H1 (cell line): Measurements from ENCODE around the gene GLP1R. TPM values are rescaled to one million over a fixed set of nuclear protein-coding genes. Genes with fewer than 3 reads are reported as not detected.

ENCODE experiments used
- CTCF ChIA-PET: fragments of 300-600 bp; sonication (Branson Sonifier 250); formaldehyde crosslinking; loops from one replicate; lab custom pipeline; 2021; ENCODE audit not compliant: partially characterized antibody; lab: Charles Lee
- POLR2A ChIA-PET: fragments of 300-600 bp; sonication (Branson Sonifier 250); formaldehyde crosslinking; loops from one replicate; lab custom pipeline; 2021; ENCODE audit warnings: inconsistent platforms; ENCODE audit not compliant: partially characterized antibody; lab: Charles Lee
- DNase-seq, 2 experiments: peaks; one replicate each; pipeline versions ENCODE4 v3.0.0 to v3.0.0-alpha.2; 2010 to 2022; ENCODE audit warnings: low spot score in 2 of 2, low read depth in 1 of 2, mixed read lengths in 1 of 2
- FAIRE-seq: peaks from 2 replicates; lab custom pipeline; 2011; peaks lifted over from hg19 to GRCh38; lab: Jason Lieb, UNC
- H2AFZ ChIP-seq: 2 replicates; pipeline ENCODE4 v1.8.1; 2012; ENCODE audit warnings: low read length, inconsistent platforms
- H2AK5ac ChIP-seq: 2 replicates; pipeline ENCODE4 v1.6.1; 2013; ENCODE audit warnings: low read depth, low read length
- H2BK120ac ChIP-seq: replicated peaks from 2 replicates; pipeline ENCODE3; 2013; ENCODE audit warnings: low read depth, low read length, inconsistent platforms
- H2BK12ac ChIP-seq: 2 replicates; pipeline ENCODE4 v1.6.1; 2013; ENCODE audit warnings: low read depth, low read length
- H2BK15ac ChIP-seq: 2 replicates; pipeline ENCODE4 v1.6.1; 2013; ENCODE audit warnings: low read length
- H2BK20ac ChIP-seq: 2 replicates; pipeline ENCODE4 v1.6.1; 2013; ENCODE audit warnings: low read length
- H2BK5ac ChIP-seq: 2 replicates; pipeline ENCODE4 v1.6.1; 2013; ENCODE audit warnings: low read depth, low read length
- H3K14ac ChIP-seq: 2 replicates; pipeline ENCODE4 v1.6.1; 2013; ENCODE audit warnings: inconsistent platforms; ENCODE audit not compliant: insufficient read length
- H3K18ac ChIP-seq: 2 replicates; pipeline ENCODE4 v1.6.1; 2013; ENCODE audit warnings: low read length; ENCODE audit errors: extremely low read depth
- H3K23ac ChIP-seq: 2 replicates; pipeline ENCODE4 v1.6.1; 2013; ENCODE audit warnings: inconsistent platforms; ENCODE audit not compliant: insufficient read length
- H3K23me2 ChIP-seq: 2 replicates; pipeline ENCODE4 v1.6.1; 2013; ENCODE audit warnings: low read depth, low read length
- H3K27ac ChIP-seq: 2 replicates; pipeline ENCODE4 v1.6.1; 2011; ENCODE audit warnings: low read depth, low read length, inconsistent platforms
- H3K27me3 ChIP-seq, 4 experiments: replicated peaks in 1 of 4; 1 replicate in 1 of 4; 2 replicates in 3 of 4; pipeline versions ENCODE4 v1.6.1 to v1.8.1; 2011 to 2013; ENCODE audit warnings: low read length in 3 of 4, mild to moderate bottlenecking in 3 of 4, inconsistent platforms in 2 of 4, mixed read lengths in 2 of 4, moderate library complexity in 1 of 4; ENCODE audit not compliant: control insufficient read depth in 3 of 4, insufficient read depth in 3 of 4; ENCODE audit errors: extremely low read depth in 1 of 4
- H3K36me3 ChIP-seq, 4 experiments: 2 replicates each; pipeline versions ENCODE4 v1.6.1 to v1.8.1; 2011 to 2013; ENCODE audit warnings: mild to moderate bottlenecking in 4 of 4, low read length in 3 of 4, moderate library complexity in 2 of 4, control low read depth in 1 of 4, inconsistent platforms in 1 of 4; ENCODE audit not compliant: insufficient read depth in 4 of 4, control insufficient read depth in 2 of 4
- H3K4ac ChIP-seq: replicated peaks from 2 replicates; pipeline ENCODE3; 2013; ENCODE audit warnings: low read length, low read depth, mixed read lengths, inconsistent platforms; ENCODE audit not compliant: insufficient read length
- H3K4me1 ChIP-seq, 4 experiments: replicated peaks in 1 of 4; 1 replicate in 1 of 4; 2 replicates in 3 of 4; pipeline versions ENCODE4 v1.6.1 to v1.8.1; 2011 to 2013; ENCODE audit warnings: low read length in 3 of 4, inconsistent platforms in 2 of 4, mixed read lengths in 1 of 4; ENCODE audit not compliant: insufficient read depth in 4 of 4, control insufficient read depth in 3 of 4
- H3K4me2 ChIP-seq, 2 experiments: 2 replicates each; pipeline versions ENCODE4 v1.6.1 to v1.8.1; 2011 to 2013; ENCODE audit warnings: low read depth in 2 of 2, low read length in 2 of 2, control low read depth in 1 of 2, inconsistent platforms in 1 of 2, mild to moderate bottlenecking in 1 of 2; ENCODE audit not compliant: insufficient read depth in 1 of 2
- H3K4me3 ChIP-seq, 4 experiments: fragments of 200-600, 300-600 bp in 1 of 4; sonication (generic), shearing (Covaris generic), sonication (Bioruptor Twin) in 1 of 4; 2 replicates each; pipeline versions ENCODE4 v1.5.1 to v1.8.1; 2011 to 2016; ENCODE audit warnings: low read length in 4 of 4, low read depth in 3 of 4, control low read depth in 2 of 4, inconsistent platforms in 2 of 4, mild to moderate bottlenecking in 2 of 4, mixed read lengths in 1 of 4, moderate library complexity in 1 of 4; ENCODE audit not compliant: insufficient read depth in 2 of 4; ENCODE audit errors: extremely low read depth in 1 of 4
- H3K56ac ChIP-seq: replicated peaks from 2 replicates; pipeline ENCODE3; 2013; ENCODE audit warnings: low read depth, mild to moderate bottlenecking, mixed read lengths, low read length, inconsistent platforms; ENCODE audit not compliant: insufficient read length
- H3K79me1 ChIP-seq: 2 replicates; pipeline ENCODE4 v1.6.1; 2013; ENCODE audit warnings: low read depth, low read length, control low read depth
- H3K79me2 ChIP-seq, 2 experiments: 2 replicates each; pipeline versions ENCODE4 v1.6.1 to v1.8.1; 2012 to 2013; ENCODE audit warnings: low read length in 2 of 2, mild to moderate bottlenecking in 2 of 2, inconsistent platforms in 1 of 2; ENCODE audit not compliant: insufficient read depth in 2 of 2, control insufficient read depth in 1 of 2
- H3K9ac ChIP-seq, 4 experiments: replicated peaks in 1 of 4; 1 replicate in 1 of 4; 2 replicates in 3 of 4; pipeline versions ENCODE4 v1.6.1 to v1.8.1; 2011 to 2013; ENCODE audit warnings: low read depth in 3 of 4, low read length in 3 of 4, control low read depth in 2 of 4, mild to moderate bottlenecking in 2 of 4, moderate library complexity in 2 of 4, inconsistent platforms in 1 of 4; ENCODE audit errors: extremely low read depth in 1 of 4
- H3K9me3 ChIP-seq, 2 experiments: 2 replicates each; pipeline versions ENCODE4 v1.6.1 to v1.8.1; 2012 to 2013; ENCODE audit warnings: mild to moderate bottlenecking in 2 of 2, moderate library complexity in 2 of 2, control low read depth in 1 of 2, inconsistent platforms in 1 of 2, low read depth in 1 of 2, low read length in 1 of 2, mixed read lengths in 1 of 2; ENCODE audit not compliant: insufficient read depth in 2 of 2
- H4K20me1 ChIP-seq, 2 experiments: replicated peaks in 1 of 2; 2 replicates each; pipeline versions ENCODE3 to v1.8.1; 2011 to 2013; ENCODE audit warnings: inconsistent platforms in 2 of 2, low read length in 2 of 2, mild to moderate bottlenecking in 1 of 2; ENCODE audit not compliant: insufficient read depth in 2 of 2, control insufficient read depth in 1 of 2
- H4K5ac ChIP-seq: 2 replicates; pipeline ENCODE4 v1.6.1; 2013; ENCODE audit warnings: low read length, low read depth, mixed read lengths, inconsistent platforms; ENCODE audit not compliant: insufficient read length
- H4K8ac ChIP-seq: 2 replicates; pipeline ENCODE4 v1.8.0; 2013; ENCODE audit warnings: mild to moderate bottlenecking, moderate library complexity, low read length, inconsistent platforms; ENCODE audit not compliant: insufficient read depth; ENCODE audit errors: extremely low read depth
- H4K91ac ChIP-seq: replicated peaks from 2 replicates; pipeline ENCODE3; 2013; ENCODE audit warnings: low read length, mixed read lengths, inconsistent platforms; ENCODE audit not compliant: insufficient read length
- CHD2 ChIP-seq: IDR thresholded peaks from 2 replicates; pipeline ENCODE4 v1.6.1; 2012; ENCODE audit warnings: low read length, improper control_type of control experiment
- CREB1 ChIP-seq: IDR thresholded peaks from 2 replicates; pipeline ENCODE4 v1.6.1; 2012; ENCODE audit warnings: inconsistent platforms
- EP300 ChIP-seq, 2 experiments: IDR thresholded peaks; 1 replicate in 1 of 2; 2 replicates in 1 of 2; pipeline ENCODE4 v1.6.1; 2011 to 2012; ENCODE audit warnings: low read depth in 2 of 2, low read length in 2 of 2, mild to moderate bottlenecking in 2 of 2, borderline replicate concordance in 1 of 2, inconsistent platforms in 1 of 2, moderate library complexity in 1 of 2
- FOSL1 ChIP-seq: IDR thresholded peaks from 2 replicates; pipeline ENCODE4 v1.6.1; 2011; ENCODE audit warnings: mild to moderate bottlenecking, low read depth, low read length, moderate library complexity; ENCODE audit not compliant: insufficient read depth
- NANOG ChIP-seq: IDR thresholded peaks from 2 replicates; pipeline ENCODE4 v1.6.1; 2011; ENCODE audit warnings: low read length, low read depth, mild to moderate bottlenecking, inconsistent platforms; ENCODE audit not compliant: insufficient read depth, poor library complexity, severe bottlenecking
- NRF1 ChIP-seq: IDR thresholded peaks from 2 replicates; pipeline ENCODE4 v1.6.1; 2011; ENCODE audit warnings: mild to moderate bottlenecking, low read depth, low read length, improper control_type of control experiment
- SIRT6 ChIP-seq: IDR thresholded peaks from one replicate; pipeline ENCODE4 v1.7.1; 2012; ENCODE audit warnings: low read length, inconsistent platforms
- TBP ChIP-seq: IDR thresholded peaks from 2 replicates; pipeline ENCODE4 v1.6.1; 2011; ENCODE audit warnings: low read depth, low read length, improper control_type of control experiment
- YY1 ChIP-seq: IDR thresholded peaks from 2 replicates; pipeline ENCODE4 v1.6.1; 2011; ENCODE audit warnings: low read depth, mild to moderate bottlenecking, low read length
- WGBS, 2 experiments: shearing (Covaris generic) in 1 of 2; methylation state at CpG; one replicate each; pipeline versions ENCODE4 v1.1.6 to v1.1.7; 2013 to 2015; ENCODE audit warnings: low lambda C conversion rate in 2 of 2, mixed read lengths in 2 of 2, inconsistent platforms in 1 of 2, low coverage in 1 of 2, missing lambda C conversion rate in 1 of 2; ENCODE audit not compliant: insufficient replicate concordance in 2 of 2, insufficient coverage in 1 of 2, insufficient read length in 1 of 2; ENCODE audit errors: extremely low coverage in 1 of 2, missing lambda C conversion rate in 1 of 2; 5-methylcytosine and 5-hydroxymethylcytosine counted together
- polyA plus RNA-seq, 7 experiments: library from polyadenylated mRNA; depleted of rRNA in 3 of 7; stranded (reverse) in 5 of 7; unstranded in 2 of 7; fragments of >200 nt in 5 of 7; fragments of 200-250 nt in 2 of 7; gene quantifications; 1 replicate in 5 of 7; 2 replicates in 1 of 7; 4 replicates in 1 of 7; pipeline versions ENCODE4 v1.2.1 to v1.2.3, GENCODE V29; 2011 to 2013; ENCODE audit warnings: missing spikeins in 2 of 7, mixed read lengths in 2 of 7
- total RNA-seq: library from RNA; stranded (reverse); fragmentation: NEBNext Ultra II Directional; extraction: Animal tissue kit (Norgen Biotek cat#: 25700); gene quantifications from 2 replicates; pipeline ENCODE4 v1.2.1, GENCODE V29; 2021

The GLP1R gene
- total and polyA plus RNA-seq, 2 of the 8 experiments (the other 6 are each of a cell fraction or from before 2014, with no cell fraction given) = 2.6 to 2.7 TPM

GRCh38 chr6:39080246-39080875 lies 31.8 kb downstream of the GLP1R start:
- Histone ChIP-seq H3K4me3 (no peak overlapping the region), H2BK20ac (no peak overlapping the region), H3K79me2 (no peaks in the 10 kb centered on the region), H2BK120ac (no peak overlapping the region), H3K56ac (no peak overlapping the region), H4K5ac (no peak overlapping the region), H4K91ac (no peak overlapping the region), H3K9ac (no peak overlapping the region), H3K27me3 (no peaks in the 10 kb centered on the region), H3K36me3 (no peaks in the 10 kb centered on the region), H3K14ac (no peak overlapping the region), H3K4ac (no peak overlapping the region), H3K9me3 (no peaks in the 10 kb centered on the region), H2AFZ (no peak overlapping the region), H2BK5ac (no peak overlapping the region), H4K8ac (no peak overlapping the region), H2BK15ac (no peak overlapping the region), H3K4me2 (no peak overlapping the region), H3K18ac (no peak overlapping the region), H4K20me1 (no peaks in the 10 kb centered on the region), H3K27ac (no peak overlapping the region), H3K4me1 (peaks cover 0 to 14% (median 4%) of the 10 kb centered on the region in 4 experiments; a peak in 4 of 7 replicates), H3K23me2 (no peaks in the 10 kb centered on the region), H3K23ac (no peak overlapping the region), H2AK5ac (peak overlapping the region; percentile 53; the same call in 1 of the 2 replicates), H2BK12ac (no peak overlapping the region), H3K79me1 (no peaks in the 10 kb centered on the region)
- FAIRE-seq (no peak), DNase-seq (no peak)
- ChIA-PET POLR2A (interaction anchor here (0.6 kb wide), 1 partner anchor 239 kb away, joined by 3 read pairs; no protein-coding TSS in a partner anchor), CTCF (interaction anchor here (1.0 to 2.2 kb wide), 5 partner anchors 19 to 234 kb away, joined by 3 to 7 read pairs (median 4); partner anchors contain the start of gene KCNK17)
- TF ChIP-seq TBP (no peak), NRF1 (no peak), FOSL1 (no peak), CHD2 (no peak), SIRT6 (no peak), EP300 (IDR thresholded peaks at IDR 0.05; ENCODE audit: borderline replicate concordance in 1 of 2, low read depth in 2 of 2, low read length in 2 of 2) (no peak), YY1 (no peak), NANOG (no peak), CREB1 (no peak)
- 92% methylated on average over 5 of the region's 5 CpGs; no CpG with 5 or more reads in 1 of the 2 experiments for WGBS, 2 experiments
